ENCODE measurements around the gene SAMD9. TPM values are rescaled to one million over a fixed set of nuclear protein-coding genes. Genes with fewer than 3 reads are reported as not detected.
"Not testable (repeated sequence)": the region's sequence is repeated elsewhere in the genome, so short reads cannot be mapped to it uniquely, and the experiment has no call there.

Gene SAMD9
- total RNA-seq, 2 donors from 2014 or later, result 6.8 to 16.3 TPM

GRCh38 chr7:93056621-93057020, 61.2 kb downstream of the SAMD9 start:
- H3K9me3 Mint-ChIP-seq; H3K27ac Mint-ChIP-seq; ATAC-seq; DNase-seq (ENCODE audit: low spot score in 2 of 2); H3K36me3 Mint-ChIP-seq: not testable (repeated sequence)

GRCh38 chr7:93055543-93056107, 62.2 kb downstream of the SAMD9 start:
- ATAC-seq, result peak; percentile 39 to 50
- no peak for DNase-seq (ENCODE audit: low spot score in 2 of 2)
- Mint-ChIP-seq H3K27ac (no peak overlapping the region), H3K9me3 (no peaks in the 10 kb centered on the region), H3K36me3 (no peaks in the 10 kb centered on the region)

GRCh38 chr7:93054975-93055374, 62.8 kb downstream of the SAMD9 start:
- Mint-ChIP-seq H3K27ac (no peak overlapping the region), H3K9me3 (no peaks in the 10 kb centered on the region), H3K36me3 (no peaks in the 10 kb centered on the region)
- ATAC-seq, result no peak
- DNase-seq (ENCODE audit: low spot score in 2 of 2), result no peak

GRCh38 chr7:93053949-93054943, 63.5 kb downstream of the SAMD9 start:
- DNase-seq (ENCODE audit: low spot score in 2 of 2) (no peak), ATAC-seq (no peak)
- H3K9me3 Mint-ChIP-seq, result no peaks in the 10 kb centered on the region
- no peaks in the 10 kb centered on the region for H3K36me3 Mint-ChIP-seq
- H3K27ac Mint-ChIP-seq, result peak overlapping the region in 1 of 2 donors; percentile 34

GRCh38 chr7:93053209-93053948, 64.4 kb downstream of the SAMD9 start:
- Mint-ChIP-seq H3K27ac (peak overlapping the region; percentile 34 to 56), H3K36me3 (no peaks in the 10 kb centered on the region), H3K9me3 (no peaks in the 10 kb centered on the region)
- ATAC-seq (no peak), DNase-seq (ENCODE audit: low spot score in 2 of 2) (no peak)

- Mint-ChIP-seq H3K9me3 (no peaks in the 10 kb centered on the region), H3K27ac (no peak overlapping the region), H3K36me3 (no peaks in the 10 kb centered on the region)
- ATAC-seq, result no peak
- DNase-seq (ENCODE audit: low spot score in 2 of 2), result no peak
Measured at GRCh38 chr7:93051660-93052059, 66.1 kb downstream of the SAMD9 start.

Other genes starting within 250 kb of the SAMD9 start
- 10 to 100 TPM in 1 of 2 donors, 1 to 10 TPM in 1; 9.3 to 35.2 TPM for gene SAMD9L, start 30.4 kb upstream of the SAMD9 start, total RNA-seq
- under 1 TPM in 1 of 2 donors, not detected in 1; 0.55 TPM for gene HEPACAM2, start 108.5 kb upstream of the SAMD9 start, total RNA-seq
- gene VPS50, start 114.4 kb upstream of the SAMD9 start, total RNA-seq, result 10 to 100 TPM; 18.8 to 41.6 TPM